OCI-LY7 (cell line): ENCODE measurements around the gene LPP. TPM values are rescaled to one million over a fixed set of nuclear protein-coding genes. Genes with fewer than 3 reads are reported as not detected.

Experiments used
- BruUV-seq: library from RNA; stranded (reverse); fragments of 400-500 nt; replicated peaks from 2 replicates; lab custom pipeline; 2021; lab: Mats Ljungman, UMichigan
- CTCF ChIA-PET: fragments of 300-600 bp; sonication (Branson Sonifier 250); formaldehyde crosslinking; loops from one replicate; lab custom pipeline; 2022; ENCODE audit warnings: antibody characterized with exemption; ENCODE audit not compliant: unreplicated experiment; lab: Charles Lee
- POLR2A ChIA-PET: fragments of 300-600 bp; sonication (Branson Sonifier 250); formaldehyde crosslinking; loops from one replicate; lab custom pipeline; 2022; ENCODE audit warnings: antibody characterized with exemption; lab: Charles Lee
- DNase-seq: peaks from one replicate; pipeline ENCODE4 v3.0.0-alpha.2; 2015; ENCODE audit warnings: low spot score
- H2AFZ ChIP-seq: fragments of 200-600 bp; sonication (generic), shearing (Covaris generic); 2 replicates; pipeline ENCODE4 v1.6.1; 2014; ENCODE audit warnings: mild to moderate bottlenecking, antibody characterized with exemption, low read length, moderate library complexity
- H3K27ac ChIP-seq: fragments of 200-600 bp; sonication (generic); 2 replicates; pipeline ENCODE4 v1.5.1; 2014; ENCODE audit warnings: mixed run types, low read depth, mild to moderate bottlenecking, moderate library complexity, low read length, inconsistent platforms; ENCODE audit not compliant: poor library complexity, severe bottlenecking
- H3K36me3 ChIP-seq: fragments of 200-600 bp; sonication (generic); 2 replicates; pipeline ENCODE4 v1.6.1; 2014; ENCODE audit warnings: mild to moderate bottlenecking, antibody characterized with exemption, low read length, moderate library complexity, mixed read lengths; ENCODE audit not compliant: insufficient read depth
- H3K4me1 ChIP-seq: fragments of 200-600 bp; sonication (generic); 2 replicates; pipeline ENCODE4 v1.5.1; 2014; ENCODE audit warnings: mild to moderate bottlenecking, low read length; ENCODE audit not compliant: insufficient read depth, poor library complexity, severe bottlenecking
- H3K4me2 ChIP-seq: fragments of 200-600 bp; sonication (generic); 2 replicates; pipeline ENCODE4 v1.6.1; 2014; ENCODE audit warnings: mild to moderate bottlenecking, low read length
- H3K4me3 ChIP-seq: fragments of 200-600 bp; sonication (generic); 2 replicates; pipeline ENCODE4 v1.5.1; 2014; ENCODE audit warnings: mild to moderate bottlenecking, low read depth, low read length; ENCODE audit not compliant: poor library complexity, severe bottlenecking
- H3K79me2 ChIP-seq: fragments of 200-600 bp; sonication (generic); 2 replicates; pipeline ENCODE4 v1.6.1; 2016; ENCODE audit warnings: low read depth, mild to moderate bottlenecking, low read length, moderate library complexity, mixed read lengths; ENCODE audit not compliant: insufficient read depth
- H3K9me2 ChIP-seq: fragments of 200-600 bp; sonication (generic); 2 replicates; pipeline ENCODE4 v1.6.1; 2016; ENCODE audit warnings: mild to moderate bottlenecking, low read length, mixed read lengths; ENCODE audit not compliant: insufficient read depth
- H3K9me3 ChIP-seq: fragments of 200-600 bp; sonication (generic); 2 replicates; pipeline ENCODE4 v1.6.1; 2014; ENCODE audit warnings: mild to moderate bottlenecking, mixed run types, low read length, mixed read lengths
- H4K20me1 ChIP-seq: fragments of 200-600 bp; sonication (generic); 2 replicates; pipeline ENCODE4 v1.6.1; 2014; ENCODE audit warnings: mild to moderate bottlenecking, antibody characterized with exemption, low read length, moderate library complexity, mixed read lengths; ENCODE audit not compliant: insufficient read depth
- EZH2phosphoT487 ChIP-seq: fragments of 200-600 bp; sonication (generic); IDR thresholded peaks from 2 replicates; pipeline ENCODE4 v1.6.1; 2018; ENCODE audit warnings: low read depth, borderline replicate concordance, mild to moderate bottlenecking, mixed run types, antibody characterized with exemption, low read length, moderate library complexity, mixed read lengths
- intact Hi-C: fragments of 100-400 bp; cut with micrococcal nuclease; formaldehyde crosslinking; loops from one replicate; pipeline ENCODE4 v1.10.0; 2022; ENCODE audit not compliant: unreplicated experiment
- total RNA-seq, 2 experiments: library from RNA; depleted of rRNA in 1 of 2; stranded (reverse); fragments of >200 nt in 1 of 2; shearing (Covaris generic) in 1 of 2; gene quantifications; 2 replicates each; pipeline ENCODE4 v1.2.3, GENCODE V29; 2014 to 2022
- TF ChIP-seq, protein P1 (sequence below): fragments of 200-600 bp; sonication (generic); conservative IDR thresholded peaks from 2 replicates; pipeline ENCODE4 v1.5.1; 2014; ENCODE audit warnings: mild to moderate bottlenecking, antibody characterized with exemption, low read length, moderate library complexity, mixed read lengths

LPP gene
- total RNA-seq, 2 experiments from 2014 or later, result 10.9 to 119 TPM

DNA sequence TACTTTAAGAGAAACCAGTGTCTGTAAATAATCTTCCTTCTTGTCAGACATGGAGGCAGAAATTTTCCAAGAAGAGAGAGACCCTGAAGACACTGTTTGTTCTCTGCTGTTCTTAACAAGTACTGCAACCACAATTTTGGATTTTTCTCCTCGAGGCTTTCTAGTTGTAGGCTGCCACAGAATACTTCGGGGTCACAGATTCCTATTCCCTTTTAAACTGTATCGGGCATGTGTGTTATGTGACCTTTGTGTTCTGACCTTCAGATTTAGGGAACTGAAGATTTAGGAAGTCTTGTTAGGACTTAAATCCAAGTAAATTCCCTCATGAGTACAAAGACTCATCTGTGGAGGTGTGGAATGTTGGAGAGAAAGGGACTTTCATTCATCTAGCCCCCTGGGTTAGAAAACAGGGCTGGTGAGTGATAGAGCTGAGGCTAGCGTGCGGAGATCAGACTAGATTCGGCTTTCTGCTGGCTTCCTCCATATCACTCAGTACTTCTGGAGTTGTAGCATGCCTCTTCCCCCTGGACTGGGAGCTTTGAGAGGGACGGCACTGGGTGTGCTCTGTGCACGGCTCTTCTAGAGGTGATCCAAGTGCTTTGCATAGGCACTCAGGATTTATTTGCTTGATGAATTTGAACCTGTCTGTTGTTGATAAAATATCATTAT, 237.0 kb downstream of the LPP start:
- Histone ChIP-seq H3K79me2 (no peaks in the 10 kb centered on the region), H3K4me3 (peak overlapping the region; percentile 53), H3K9me3 (no peaks in the 10 kb centered on the region), H3K4me2 (peak overlapping the region; percentile 77), H3K4me1 (peaks cover 48% of the 10 kb centered on the region), H3K27ac (peak overlapping the region; percentile 89), H4K20me1 (no peaks in the 10 kb centered on the region), H2AFZ (peak overlapping the region; percentile 83), H3K9me2 (no peaks in the 10 kb centered on the region), H3K36me3 (no peaks in the 10 kb centered on the region; the same call in 1 of the 2 replicates)
- ChIA-PET POLR2A (interaction anchor here (0.9 to 3.2 kb wide), 4 partner anchors 9 to 180 kb away, joined by 3 to 21 read pairs (median 4); no protein-coding TSS in a partner anchor), CTCF (no interaction called here)
- intact Hi-C loops, result loop anchor here (2.0 to 5.0 kb wide), 2 partner anchors 56 to 149 kb away; no protein-coding TSS in a partner anchor
- no TSS peak for BruUV-seq
- DNase-seq, result peak; percentile 50
- TF ChIP-seq EZH2phosphoT487, result no peak
- TF ChIP-seq, protein P1, sequence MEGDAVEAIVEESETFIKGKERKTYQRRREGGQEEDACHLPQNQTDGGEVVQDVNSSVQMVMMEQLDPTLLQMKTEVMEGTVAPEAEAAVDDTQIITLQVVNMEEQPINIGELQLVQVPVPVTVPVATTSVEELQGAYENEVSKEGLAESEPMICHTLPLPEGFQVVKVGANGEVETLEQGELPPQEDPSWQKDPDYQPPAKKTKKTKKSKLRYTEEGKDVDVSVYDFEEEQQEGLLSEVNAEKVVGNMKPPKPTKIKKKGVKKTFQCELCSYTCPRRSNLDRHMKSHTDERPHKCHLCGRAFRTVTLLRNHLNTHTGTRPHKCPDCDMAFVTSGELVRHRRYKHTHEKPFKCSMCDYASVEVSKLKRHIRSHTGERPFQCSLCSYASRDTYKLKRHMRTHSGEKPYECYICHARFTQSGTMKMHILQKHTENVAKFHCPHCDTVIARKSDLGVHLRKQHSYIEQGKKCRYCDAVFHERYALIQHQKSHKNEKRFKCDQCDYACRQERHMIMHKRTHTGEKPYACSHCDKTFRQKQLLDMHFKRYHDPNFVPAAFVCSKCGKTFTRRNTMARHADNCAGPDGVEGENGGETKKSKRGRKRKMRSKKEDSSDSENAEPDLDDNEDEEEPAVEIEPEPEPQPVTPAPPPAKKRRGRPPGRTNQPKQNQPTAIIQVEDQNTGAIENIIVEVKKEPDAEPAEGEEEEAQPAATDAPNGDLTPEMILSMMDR, result no peak

DNA sequence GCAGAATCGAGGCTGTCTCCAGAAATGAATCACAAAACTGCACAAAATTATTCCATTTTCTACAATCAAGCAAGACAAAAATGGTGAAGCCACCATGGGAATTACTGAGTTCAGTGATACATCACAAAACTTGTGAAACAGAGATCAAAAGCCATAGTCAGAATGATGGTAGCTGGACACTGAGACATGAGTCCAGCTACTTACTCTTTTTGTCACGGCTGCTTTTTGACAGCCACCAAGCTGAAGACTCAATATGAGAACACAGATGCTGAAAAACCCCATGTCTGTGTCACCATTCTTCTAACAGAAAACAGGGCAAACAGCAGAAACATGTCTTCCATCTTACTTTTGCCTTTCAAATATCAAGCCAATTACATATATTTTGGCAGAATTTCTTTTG, 237.6 kb downstream of the LPP start:
- ChIA-PET CTCF (no interaction called here), POLR2A (interaction anchor here (3.2 kb wide), 1 partner anchor 9 kb away, joined by 21 read pairs; no protein-coding TSS in a partner anchor)
- H3K9me3 ChIP-seq, result no peaks in the 10 kb centered on the region
- H3K4me2 ChIP-seq, result peak overlapping the region; percentile 77
- H3K36me3 ChIP-seq, result no peaks in the 10 kb centered on the region; the same call in 1 of the 2 replicates
- no peak overlapping the region for H3K4me3 ChIP-seq
- no peaks in the 10 kb centered on the region for H4K20me1 ChIP-seq
- peak overlapping the region; percentile 89 for H3K27ac ChIP-seq
- no peaks in the 10 kb centered on the region for H3K79me2 ChIP-seq
- no TSS peak for BruUV-seq
- H2AFZ ChIP-seq, result no peak overlapping the region; the same call in 1 of the 2 replicates
- H3K9me2 ChIP-seq, result no peaks in the 10 kb centered on the region
- peaks cover 52% of the 10 kb centered on the region for H3K4me1 ChIP-seq
- TF ChIP-seq, protein P1, result no peak
- TF ChIP-seq EZH2phosphoT487, result no peak
- intact Hi-C loops, result loop anchor here (2.0 to 5.0 kb wide), 2 partner anchors 55 to 149 kb away; no protein-coding TSS in a partner anchor
- DNase-seq, result no peak

DNA sequence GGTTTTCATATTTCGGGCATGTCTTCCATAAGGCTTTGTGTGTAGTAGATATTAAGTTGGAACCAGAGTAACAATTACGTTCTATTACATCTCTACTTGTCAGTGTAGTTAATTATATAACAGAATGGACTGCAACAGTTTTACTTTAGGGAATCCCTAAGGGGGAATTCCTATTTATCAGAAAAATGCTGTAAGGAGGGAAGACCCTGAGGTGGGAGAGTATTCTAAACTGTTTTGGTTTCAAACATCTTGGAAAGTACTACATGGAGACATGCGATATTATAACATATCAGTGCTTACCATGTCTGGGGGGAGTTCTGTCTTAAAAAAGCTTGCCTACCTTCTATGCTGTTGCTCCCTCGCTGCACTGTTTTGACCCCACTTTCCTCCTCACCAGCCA, 238.1 kb downstream of the LPP start:
- ChIA-PET POLR2A (interaction anchor here (3.2 kb wide), 1 partner anchor 8 kb away, joined by 21 read pairs; no protein-coding TSS in a partner anchor), CTCF (no interaction called here)
- H3K9me3 ChIP-seq, result no peaks in the 10 kb centered on the region
- no peaks in the 10 kb centered on the region for H3K79me2 ChIP-seq
- H3K9me2 ChIP-seq, result no peaks in the 10 kb centered on the region
- peaks cover 56% of the 10 kb centered on the region for H3K4me1 ChIP-seq
- intact Hi-C loops, result loop anchor here (5.0 kb wide), 1 partner anchor 150 kb away; no protein-coding TSS in a partner anchor
- BruUV-seq, result no TSS peak
- no peak overlapping the region for H2AFZ ChIP-seq
- no peaks in the 10 kb centered on the region; the same call in 1 of the 2 replicates for H3K36me3 ChIP-seq
- no peak overlapping the region for H3K4me3 ChIP-seq
- DNase-seq, result no peak
- no peak overlapping the region for H3K27ac ChIP-seq
- no peak overlapping the region for H3K4me2 ChIP-seq
- no peaks in the 10 kb centered on the region for H4K20me1 ChIP-seq
- TF ChIP-seq EZH2phosphoT487, result no peak
- TF ChIP-seq, protein P1, result no peak
